GM12801 (cell line): ENCODE results near the gene GPT2.

Experiments
- CTCF ChIP-seq: IDR thresholded peaks from one replicate; pipeline ENCODE4 v1.5.1; 2011; ENCODE audit warnings: control low read depth; ENCODE audit not compliant: insufficient read length; ENCODE audit errors: extremely low read depth

The GPT2 gene

GRCh38 chr16:46845952-46846351 lies 38.2 kb upstream of the GPT2 start:
- TF ChIP-seq CTCF, result no peak

GRCh38 chr16:46848768-46849764 lies 35.1 kb upstream of the GPT2 start:
- no peak for TF ChIP-seq CTCF

- TF ChIP-seq CTCF, result no peak
Measured at GRCh38 chr16:46850619-46851555, 33.3 kb upstream of the GPT2 start.

GRCh38 chr16:46852130-46852529 lies 32.0 kb upstream of the GPT2 start:
- TF ChIP-seq CTCF, result no peak

- no peak for TF ChIP-seq CTCF
Measured at GRCh38 chr16:46853713-46854443, 30.3 kb upstream of the GPT2 start.

- TF ChIP-seq CTCF, result no peak
Measured at GRCh38 chr16:46854846-46855245, 29.3 kb upstream of the GPT2 start.
